ENCODE measurements around the gene FBXL17.

- no peak for TF ChIP-seq EP300 (IDR thresholded peaks at IDR 0.05; ENCODE audit: borderline replicate concordance in 1 of 2, low read depth in 1 of 2, low read length in 1 of 2)
- TF ChIP-seq RAD21 (IDR thresholded peaks at IDR 0.05; ENCODE audit: low read length): no peak
- no peak for TF ChIP-seq RCOR1 (IDR thresholded peaks at IDR 0.05; ENCODE audit: low read length)
- TF ChIP-seq, protein P1, sequence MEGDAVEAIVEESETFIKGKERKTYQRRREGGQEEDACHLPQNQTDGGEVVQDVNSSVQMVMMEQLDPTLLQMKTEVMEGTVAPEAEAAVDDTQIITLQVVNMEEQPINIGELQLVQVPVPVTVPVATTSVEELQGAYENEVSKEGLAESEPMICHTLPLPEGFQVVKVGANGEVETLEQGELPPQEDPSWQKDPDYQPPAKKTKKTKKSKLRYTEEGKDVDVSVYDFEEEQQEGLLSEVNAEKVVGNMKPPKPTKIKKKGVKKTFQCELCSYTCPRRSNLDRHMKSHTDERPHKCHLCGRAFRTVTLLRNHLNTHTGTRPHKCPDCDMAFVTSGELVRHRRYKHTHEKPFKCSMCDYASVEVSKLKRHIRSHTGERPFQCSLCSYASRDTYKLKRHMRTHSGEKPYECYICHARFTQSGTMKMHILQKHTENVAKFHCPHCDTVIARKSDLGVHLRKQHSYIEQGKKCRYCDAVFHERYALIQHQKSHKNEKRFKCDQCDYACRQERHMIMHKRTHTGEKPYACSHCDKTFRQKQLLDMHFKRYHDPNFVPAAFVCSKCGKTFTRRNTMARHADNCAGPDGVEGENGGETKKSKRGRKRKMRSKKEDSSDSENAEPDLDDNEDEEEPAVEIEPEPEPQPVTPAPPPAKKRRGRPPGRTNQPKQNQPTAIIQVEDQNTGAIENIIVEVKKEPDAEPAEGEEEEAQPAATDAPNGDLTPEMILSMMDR (IDR thresholded peaks at IDR 0.05): no peak
- no peak for TF ChIP-seq MEF2A (IDR thresholded peaks at IDR 0.05; ENCODE audit: borderline replicate concordance, low read depth)
- no peak for TF ChIP-seq ELF1 (IDR thresholded peaks at IDR 0.05)
- TF ChIP-seq YY1 (IDR thresholded peaks at IDR 0.05; ENCODE audit: low read depth): no peak
- TF ChIP-seq SMC3 (IDR thresholded peaks at IDR 0.05; ENCODE audit: low read depth, low read length): no peak
- no peak for TF ChIP-seq POLR2AphosphoS5 (IDR thresholded peaks at IDR 0.05; ENCODE audit: low read depth, low read length)
Measured at GRCh38 chr5:107875833-107876232, 506.1 kb downstream of the FBXL17 start.

All from SK-N-SH (cell line).